ENCODE data around the gene YPEL5. TPM values are rescaled to one million over a fixed set of nuclear protein-coding genes. Genes with fewer than 3 reads are reported as not detected.

The YPEL5 gene
- polyA plus RNA-seq, 1 donor (not counting 4 experiments of a cell fraction or from before 2014, with no cell fraction given): 126 TPM

- no peaks in the 10 kb centered on the region for H3K79me2 ChIP-seq (ENCODE audit: control insufficient read depth, insufficient read depth, low read length)
- no peak overlapping the region for H3K4me3 ChIP-seq (ENCODE audit: control insufficient read depth in 2 of 3, extremely low read depth in 1 of 3, insufficient read depth in 2 of 3, low read depth in 1 of 3, low read length in 3 of 3)
- TF ChIP-seq CTCF (optimal IDR thresholded peaks at IDR 0.05 in 1 of 3, IDR thresholded peaks at IDR 0.05 in 1 of 3, conservative IDR thresholded peaks at IDR 0.05 in 1 of 3; ENCODE audit: extremely low read depth in 1 of 3, insufficient read depth in 2 of 3, low read length in 3 of 3) (no peak), EZH2 (IDR thresholded peaks at IDR 0.05; ENCODE audit: low read length) (no peak)
- no peaks in the 10 kb centered on the region for H3K9me3 ChIP-seq (ENCODE audit: control insufficient read depth, low read depth, low read length)
- no peak for FAIRE-seq
- dilution Hi-C loops (cut with MboI; ENCODE audit: extremely low pct_ligation_motif_present, low sequenced_read_pairs): no loop called here
- H3K4me1 ChIP-seq (ENCODE audit: control insufficient read depth, extremely low read depth, insufficient read depth, low read length): no peaks in the 10 kb centered on the region
- H3K27ac ChIP-seq (ENCODE audit: control insufficient read depth, insufficient read depth, low read length): no peak overlapping the region
- no peak for DNase-seq (ENCODE audit: low read depth, low spot score)
- H2AFZ ChIP-seq (ENCODE audit: control insufficient read depth, low read length): no peak overlapping the region
- no peaks in the 10 kb centered on the region for H4K20me1 ChIP-seq (ENCODE audit: control insufficient read depth, extremely low read depth, insufficient read depth, low read length)
- no peak overlapping the region for H3K9ac ChIP-seq (ENCODE audit: control insufficient read depth, extremely low read depth, insufficient read depth, low read length)
- H3K4me2 ChIP-seq (ENCODE audit: control insufficient read depth, extremely low read depth, insufficient read depth, low read depth, low read length): no peak overlapping the region
- H3K27me3 ChIP-seq (ENCODE audit: control insufficient read depth, extremely low read depth, insufficient read depth, low read length): no peaks in the 10 kb centered on the region
- peaks cover 9 to 24% of the 10 kb centered on the region in 2 experiments for H3K36me3 ChIP-seq (ENCODE audit: control insufficient read depth in 2 of 2, extremely low read depth in 1 of 2, insufficient read depth in 2 of 2, low read length in 2 of 2)
- H3K9me1 ChIP-seq (ENCODE audit: control insufficient read depth, extremely low read depth, insufficient read depth, low read length): no peaks in the 10 kb centered on the region
Observed at GRCh38 chr2:30159766-30160165, 13.0 kb downstream of the YPEL5 start.

DNA sequence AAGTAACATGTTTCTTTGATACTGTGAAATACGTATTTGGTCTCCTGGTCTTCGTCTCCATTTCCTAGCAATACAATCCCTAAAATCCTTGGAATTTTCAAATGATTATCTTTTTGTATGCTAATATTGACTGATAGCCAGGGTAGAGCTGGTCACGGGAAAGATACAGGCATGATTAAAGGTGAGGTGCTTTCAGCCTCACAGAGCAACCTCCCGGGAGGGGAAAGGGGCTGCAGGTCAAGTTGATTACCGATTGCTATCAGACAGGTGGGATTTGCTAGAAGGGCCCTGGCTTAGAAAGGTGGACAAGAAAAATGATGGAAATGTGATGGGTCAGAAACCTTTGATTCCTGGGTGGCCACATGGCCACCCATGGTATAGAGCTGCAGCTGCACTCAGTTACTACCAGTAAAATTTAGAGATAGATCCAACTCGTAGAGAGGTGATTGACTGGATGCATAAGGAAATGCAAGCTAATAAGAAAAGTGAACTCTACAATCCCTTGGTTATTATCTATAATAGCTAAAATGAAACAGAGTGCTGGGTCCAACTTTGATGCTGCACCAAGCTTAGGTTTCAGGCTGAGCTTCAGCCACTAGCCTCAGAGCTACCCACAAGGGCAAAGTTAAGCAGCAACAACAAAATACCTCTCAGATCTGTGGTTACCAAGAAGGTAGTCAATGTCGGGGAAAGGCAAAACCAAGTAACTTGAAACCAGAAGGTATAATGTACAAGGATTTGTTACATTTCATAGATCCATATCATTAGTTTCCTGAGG is 15.3 kb downstream of the YPEL5 start:
- DNase-seq (ENCODE audit: low read depth, low spot score): no peak
- FAIRE-seq: no peak
- no peak for TF ChIP-seq CTCF (optimal IDR thresholded peaks at IDR 0.05 in 1 of 3, IDR thresholded peaks at IDR 0.05 in 1 of 3, conservative IDR thresholded peaks at IDR 0.05 in 1 of 3; ENCODE audit: extremely low read depth in 1 of 3, insufficient read depth in 2 of 3, low read length in 3 of 3)
- TF ChIP-seq EZH2 (IDR thresholded peaks at IDR 0.05; ENCODE audit: low read length): no peak

More for the DNA sequence above, 15.3 kb downstream of the YPEL5 start:
- H3K79me2 ChIP-seq (ENCODE audit: control insufficient read depth, insufficient read depth, low read length): no peaks in the 10 kb centered on the region
- no peak overlapping the region for H3K27ac ChIP-seq (ENCODE audit: control insufficient read depth, insufficient read depth, low read length)
- H3K27me3 ChIP-seq (ENCODE audit: control insufficient read depth, extremely low read depth, insufficient read depth, low read length): no peaks in the 10 kb centered on the region
- H3K4me3 ChIP-seq (ENCODE audit: control insufficient read depth in 2 of 3, extremely low read depth in 1 of 3, insufficient read depth in 2 of 3, low read depth in 1 of 3, low read length in 3 of 3): no peak overlapping the region
- dilution Hi-C loops (cut with MboI; ENCODE audit: extremely low pct_ligation_motif_present, low sequenced_read_pairs): no loop called here
- H2AFZ ChIP-seq (ENCODE audit: control insufficient read depth, low read length): no peak overlapping the region
- H3K9ac ChIP-seq (ENCODE audit: control insufficient read depth, extremely low read depth, insufficient read depth, low read length): no peak overlapping the region
- no peak overlapping the region for H3K4me2 ChIP-seq (ENCODE audit: control insufficient read depth, extremely low read depth, insufficient read depth, low read depth, low read length)
- no peaks in the 10 kb centered on the region for H3K9me1 ChIP-seq (ENCODE audit: control insufficient read depth, extremely low read depth, insufficient read depth, low read length)
- peaks cover 3 to 21% of the 10 kb centered on the region in 2 experiments for H3K36me3 ChIP-seq (ENCODE audit: control insufficient read depth in 2 of 2, extremely low read depth in 1 of 2, insufficient read depth in 2 of 2, low read length in 2 of 2)
- no peaks in the 10 kb centered on the region for H4K20me1 ChIP-seq (ENCODE audit: control insufficient read depth, extremely low read depth, insufficient read depth, low read length)
- no peaks in the 10 kb centered on the region for H3K4me1 ChIP-seq (ENCODE audit: control insufficient read depth, extremely low read depth, insufficient read depth, low read length)
- no peaks in the 10 kb centered on the region for H3K9me3 ChIP-seq (ENCODE audit: control insufficient read depth, low read depth, low read length)

Data from keratinocyte (primary cell).